Psoas muscle (tissue), 8 donors: ENCODE results near the gene FAM229A. TPM values are rescaled to one million over a fixed set of nuclear protein-coding genes. Genes with fewer than 3 reads are reported as not detected.

Experiments
- ATAC-seq, 4 donors: fragments of 200-7000 bp; cut with Tn5 transposase; one replicate each; pipeline ENCODE4 v1.9.1; 2020; ENCODE audit warnings: moderate library complexity in 3 of 4, mild to moderate bottlenecking in 2 of 4
- DNase-seq, 2 donors: peaks; one replicate each; pipeline ENCODE4 v3.0.0-alpha.2; 2020
- H3K27ac ChIP-seq: fragments of 200-600 bp; one replicate; pipeline ENCODE4 v1.8.0; 2022
- H3K27me3 ChIP-seq, 3 donors: fragments of 200-600 bp in 1 of 3; one replicate each; pipeline versions ENCODE4 v1.6.1 to v1.8.0; 2013 to 2022; ENCODE audit warnings: low read length in 2 of 3, mild to moderate bottlenecking in 2 of 3, moderate library complexity in 1 of 3; ENCODE audit not compliant: insufficient read depth in 3 of 3
- H3K36me3 ChIP-seq, 2 donors: fragments of 200-600 bp in 1 of 2; one replicate each; pipeline versions ENCODE4 v1.6.1 to v1.8.0; 2013 to 2022; ENCODE audit warnings: low read depth in 1 of 2, mild to moderate bottlenecking in 1 of 2, moderate library complexity in 1 of 2; ENCODE audit not compliant: insufficient read depth in 1 of 2
- H3K4me1 ChIP-seq: fragments of 200-600 bp; one replicate; pipeline ENCODE4 v1.8.0; 2022
- H3K4me3 ChIP-seq: fragments of 200-600 bp; one replicate; pipeline ENCODE4 v1.8.0; 2022; ENCODE audit warnings: mild to moderate bottlenecking
- H3K9me3 ChIP-seq: fragments of 200-600 bp; one replicate; pipeline ENCODE4 v1.8.0; 2022
- WGBS, 3 donors: extraction: QIAGEN DNeasy Blood & Tissue Kit; methylation state at CpG; one replicate each; pipeline versions ENCODE4 v1.1.6 to v1.1.7; 2013; 5-methylcytosine and 5-hydroxymethylcytosine counted together
- intact Hi-C, 2 donors: fragments of 100-400 bp; cut with DNase I; formaldehyde crosslinking; loops; one replicate each; pipeline versions ENCODE4 v1.11.0 to v1.14.2; 2022
- polyA plus RNA-seq, 3 donors: library from polyadenylated mRNA; stranded (reverse); fragments of 200-250 nt; gene quantifications; one replicate each; pipeline ENCODE4 v1.2.3, GENCODE V29; 2013
- total RNA-seq, 4 donors: library from RNA; stranded (reverse); fragmentation: NEBNext Ultra II Directional in 2 of 4; extraction: Animal tissue kit (Norgen Biotek cat#: 25700) in 2 of 4; gene quantifications; one replicate each; pipeline versions ENCODE4 v1.2.1 to v1.2.4, GENCODE V29; 2021 to 2023
- TF ChIP-seq, protein P1 (sequence below): fragments of 200-600 bp; IDR thresholded peaks from one replicate; pipeline ENCODE4 v1.8.0; 2022; ENCODE audit warnings: antibody characterized with exemption
- donor health status: healthy with polysubstance abuse.
- donor health status: DM: no; HTN: no; CAD: no; lungs with moderate emphysema.
- donor health status: Bipolar disorder and iron deficiency.
- donor health status: healthy.
- donor health status: DM: yes; HTN: yes; CAD: no.
- donor health status: DM: no; HTN: no; CAD: no.
- donor health status: DM: no; HTN: no; CAD: no.
- donor health status: DM: yes; HTN: yes; CAD: no.

FAM229A gene
- total and polyA plus RNA-seq, 7 donors = 0.98 to 4.0 (median 1.9) TPM

DNA sequence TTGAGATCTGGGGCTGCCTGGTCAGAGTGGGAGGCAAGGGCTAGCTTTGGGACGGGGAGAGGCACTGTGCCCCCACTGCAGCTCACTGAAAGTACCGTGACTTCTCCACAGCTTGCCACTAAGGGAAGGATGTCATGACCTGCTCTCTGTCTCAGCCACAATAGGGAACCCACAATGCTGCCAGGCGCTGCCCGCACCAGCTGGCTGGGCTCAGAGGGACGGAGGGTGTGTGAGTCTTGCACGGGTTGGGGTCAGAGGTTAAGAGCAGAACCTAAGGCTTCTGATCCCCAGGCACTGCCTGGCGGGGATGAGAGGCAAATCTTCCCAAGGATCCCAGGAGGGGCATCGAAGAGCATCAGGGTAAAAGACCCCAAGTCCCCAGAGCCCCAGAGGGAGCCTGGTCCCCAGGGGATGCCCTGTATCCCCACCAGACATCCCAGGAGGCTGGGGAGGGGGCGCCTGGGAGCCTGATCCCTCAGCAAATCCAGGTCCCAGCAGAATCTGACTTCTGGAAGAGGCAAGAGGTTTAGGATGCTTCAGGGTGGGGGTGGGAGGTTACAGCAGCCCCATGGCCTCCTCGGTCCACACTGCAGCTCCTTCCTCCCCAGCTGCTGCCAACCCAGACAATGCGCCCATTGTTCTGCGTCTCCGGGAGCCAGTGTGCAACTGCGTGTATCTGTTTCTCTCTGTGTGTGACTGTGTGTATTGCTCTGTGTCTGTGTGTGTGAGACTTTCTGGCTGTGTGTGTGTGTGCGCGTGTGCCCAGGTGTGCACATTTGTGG, 24.2 kb downstream of the FAM229A start:
- Histone ChIP-seq H3K27me3 (no peaks in the 10 kb centered on the region), H3K36me3 (no peaks in the 10 kb centered on the region), H3K9me3 (no peaks in the 10 kb centered on the region), H3K27ac (no peak overlapping the region), H3K4me1 (no peaks in the 10 kb centered on the region), H3K4me3 (no peak overlapping the region)
- 55 to 58% (median 56%) methylated on average over 16 of the region's 16 CpGs for WGBS, 3 donors
- TF ChIP-seq, protein P1, sequence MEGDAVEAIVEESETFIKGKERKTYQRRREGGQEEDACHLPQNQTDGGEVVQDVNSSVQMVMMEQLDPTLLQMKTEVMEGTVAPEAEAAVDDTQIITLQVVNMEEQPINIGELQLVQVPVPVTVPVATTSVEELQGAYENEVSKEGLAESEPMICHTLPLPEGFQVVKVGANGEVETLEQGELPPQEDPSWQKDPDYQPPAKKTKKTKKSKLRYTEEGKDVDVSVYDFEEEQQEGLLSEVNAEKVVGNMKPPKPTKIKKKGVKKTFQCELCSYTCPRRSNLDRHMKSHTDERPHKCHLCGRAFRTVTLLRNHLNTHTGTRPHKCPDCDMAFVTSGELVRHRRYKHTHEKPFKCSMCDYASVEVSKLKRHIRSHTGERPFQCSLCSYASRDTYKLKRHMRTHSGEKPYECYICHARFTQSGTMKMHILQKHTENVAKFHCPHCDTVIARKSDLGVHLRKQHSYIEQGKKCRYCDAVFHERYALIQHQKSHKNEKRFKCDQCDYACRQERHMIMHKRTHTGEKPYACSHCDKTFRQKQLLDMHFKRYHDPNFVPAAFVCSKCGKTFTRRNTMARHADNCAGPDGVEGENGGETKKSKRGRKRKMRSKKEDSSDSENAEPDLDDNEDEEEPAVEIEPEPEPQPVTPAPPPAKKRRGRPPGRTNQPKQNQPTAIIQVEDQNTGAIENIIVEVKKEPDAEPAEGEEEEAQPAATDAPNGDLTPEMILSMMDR = no peak
- intact Hi-C loops = no loop called here
- DNase-seq = no peak
- no peak for ATAC-seq

DNA sequence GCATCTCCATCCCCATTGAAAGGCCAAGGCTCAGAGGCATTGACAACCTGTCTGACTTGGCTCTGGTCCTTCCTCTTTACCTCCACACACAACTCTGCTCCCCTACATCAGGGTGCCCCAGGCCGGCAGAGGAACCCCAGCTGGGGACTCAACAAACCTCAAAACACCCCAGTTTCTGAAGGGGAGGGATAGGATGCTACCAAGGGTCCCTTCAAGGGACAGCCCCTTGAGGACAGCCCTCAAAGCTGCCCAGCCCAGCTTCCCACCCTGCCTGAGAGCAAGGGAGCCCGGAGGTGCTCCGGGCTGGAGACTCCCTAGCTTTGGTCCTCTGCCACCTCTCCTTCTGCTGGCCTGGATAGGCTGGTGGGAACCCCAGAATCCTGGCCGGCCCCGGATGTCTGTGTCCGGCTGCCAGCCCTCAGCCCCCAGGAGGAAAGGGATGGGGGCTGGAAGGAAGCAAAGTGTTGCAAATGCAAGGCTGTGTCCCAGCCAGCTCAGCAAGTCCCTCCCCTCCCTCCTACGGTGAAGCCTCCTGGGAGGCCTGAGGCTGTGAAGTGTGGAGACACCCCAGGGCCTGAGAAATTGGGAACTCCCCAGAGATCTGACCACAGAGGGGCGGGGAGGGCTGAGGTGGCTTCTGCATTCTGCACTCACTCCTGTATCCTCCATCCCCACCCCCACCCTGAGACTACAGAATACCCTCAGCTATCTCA, 25.2 kb downstream of the FAM229A start:
- intact Hi-C loops = no loop called here
- no peaks in the 10 kb centered on the region for H3K4me1 ChIP-seq
- H3K9me3 ChIP-seq = no peaks in the 10 kb centered on the region
- DNase-seq (peak in 1 of 2 donors; percentile 71), ATAC-seq (no peak)
- peaks cover 0 to 7% of the 10 kb centered on the region in 2 donors for H3K36me3 ChIP-seq
- no peak overlapping the region for H3K4me3 ChIP-seq
- no peaks in the 10 kb centered on the region for H3K27me3 ChIP-seq
- WGBS, 3 donors = 57 to 65% (median 61%) methylated on average over 7 to 8 of the region's 8 CpGs
- TF ChIP-seq, protein P1 = no peak
- no peak overlapping the region for H3K27ac ChIP-seq

DNA sequence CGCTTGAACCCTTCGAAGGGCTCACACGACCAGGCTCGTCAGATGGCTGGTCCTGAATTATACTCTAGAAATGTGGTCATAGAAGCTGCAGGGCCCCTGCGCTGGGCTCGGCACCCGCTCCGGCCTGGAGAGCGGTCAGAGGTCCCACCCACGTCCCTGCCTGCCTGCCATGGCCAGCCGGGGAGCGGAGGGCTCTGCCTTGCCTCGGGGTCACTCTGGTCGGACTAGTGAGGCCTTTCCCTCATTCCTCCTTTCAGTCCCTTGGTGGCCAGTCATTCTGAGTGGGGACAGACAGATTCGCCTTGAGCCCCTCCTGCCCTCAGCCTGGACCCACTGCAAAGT, 25.7 kb downstream of the FAM229A start:
- H3K27ac ChIP-seq = no peak overlapping the region
- TF ChIP-seq, protein P1 = no peak
- H3K9me3 ChIP-seq = no peaks in the 10 kb centered on the region
- intact Hi-C loops = no loop called here
- no peaks in the 10 kb centered on the region for H3K4me1 ChIP-seq
- no peaks in the 10 kb centered on the region for H3K27me3 ChIP-seq
- peak overlapping the region; percentile 74 for H3K4me3 ChIP-seq
- peaks cover 0 to 13% of the 10 kb centered on the region in 2 donors for H3K36me3 ChIP-seq
- DNase-seq (peak; percentile 30 to 56), ATAC-seq (peak; percentile 10 to 26 (median 16))
- WGBS, 3 donors = 32 to 52% (median 37%) methylated on average over 15 of the region's 15 CpGs

DNA sequence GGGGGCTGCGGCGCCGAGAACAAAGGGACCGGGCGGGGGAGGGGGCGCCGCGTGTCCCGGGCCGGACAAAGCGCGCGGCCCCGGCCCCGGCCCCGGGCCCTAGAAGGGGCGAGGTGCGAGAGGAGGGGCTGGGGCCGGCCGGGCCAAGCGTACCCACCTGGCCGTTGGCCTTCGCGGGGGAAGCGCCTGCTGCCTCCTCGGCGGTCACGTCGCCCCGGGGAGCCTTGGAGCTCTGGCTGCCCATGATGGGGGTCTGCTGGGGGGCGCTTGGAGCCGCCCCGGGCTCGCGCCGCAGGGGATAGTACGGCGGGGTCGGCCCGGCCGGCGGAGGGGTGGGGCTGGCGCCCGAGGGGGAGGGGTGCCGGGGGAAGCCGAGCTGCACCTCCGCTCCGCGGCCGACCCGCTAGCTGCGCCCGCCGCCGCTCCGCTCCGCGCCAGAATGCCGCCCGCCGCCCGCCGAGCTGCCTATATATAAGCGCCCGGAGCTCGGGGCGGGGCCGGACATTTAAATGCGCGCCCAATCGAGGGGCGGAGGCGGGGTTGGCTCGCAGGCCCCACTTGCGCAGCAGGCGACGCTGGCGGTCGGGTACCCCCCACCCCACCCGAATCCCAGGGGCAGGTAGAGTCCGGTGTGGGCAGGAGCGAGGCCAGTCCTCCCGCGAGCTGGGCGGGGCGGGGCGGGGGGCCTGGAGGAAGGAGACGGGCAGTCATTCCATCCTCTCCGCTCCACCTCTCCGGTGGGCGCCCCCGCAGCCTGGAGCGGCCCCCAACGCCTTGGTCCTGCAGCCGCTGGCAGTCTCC, 26.3 kb downstream of the FAM229A start, which contains the start of gene MARCKSL1:
TSS of gene MARCKSL1 (minus strand) at position 444 of the 801 bp plus-strand sequence. CDS start at position 244, 200 bp downstream.
- Histone ChIP-seq H3K4me1 (no peaks in the 10 kb centered on the region), H3K4me3 (peak within 1 kb of the TSS; percentile 74), H3K9me3 (no peaks in the 10 kb centered on the region), H3K27ac (peak within 1 kb of the TSS; percentile 36), H3K36me3 (peaks cover 0 to 18% of the 10 kb centered on the region in 2 donors), H3K27me3 (no peaks in the 10 kb centered on the region)
- ATAC-seq (peak; percentile 65 to 87 (median 80)), DNase-seq (peak; percentile 80 to 87)
- intact Hi-C loops = no loop called here
- TF ChIP-seq, protein P1 = no peak
- 0 to 2% (median 1%) methylated on average over 10 to 91 of the region's 95 CpGs for WGBS, 3 donors
